Mucosa of descending colon (tissue), 3 donors: ENCODE results near the gene ANKS1B. TPM values are rescaled to one million over a fixed set of nuclear protein-coding genes. Genes with fewer than 3 reads are reported as not detected.

Experiments
- ATAC-seq: fragments of 200-7000 bp; cut with Tn5 transposase; one replicate; pipeline ENCODE4 v1.9.1; 2020; ENCODE audit warnings: mild to moderate bottlenecking, moderate library complexity
- DNase-seq, 3 donors: peaks; one replicate each; pipeline ENCODE4 v3.0.0-alpha.2; 2020
- H3K36me3 ChIP-seq: fragments of 200-600 bp; one replicate; pipeline ENCODE4 v1.8.0; 2021; ENCODE audit warnings: low read depth, mild to moderate bottlenecking
- H3K4me1 ChIP-seq: fragments of 200-600 bp; one replicate; pipeline ENCODE4 v1.8.0; 2021; ENCODE audit warnings: low read depth, mild to moderate bottlenecking
- H3K4me3 ChIP-seq: fragments of 200-600 bp; one replicate; pipeline ENCODE4 v1.8.0; 2021; ENCODE audit warnings: mild to moderate bottlenecking
- H3K9me3 ChIP-seq: fragments of 200-600 bp; one replicate; pipeline ENCODE4 v1.8.0; 2021; ENCODE audit warnings: mild to moderate bottlenecking
- intact Hi-C, 2 donors: fragments of 100-400 bp; cut with DNase I in 1 of 2; cut with micrococcal nuclease in 1 of 2; formaldehyde crosslinking; loops; one replicate each; pipeline versions ENCODE4 v1.11.0 to v1.11.1; 2022; cut with DNase I, micrococcal nuclease
- total RNA-seq, 3 donors: library from RNA; stranded (reverse); fragmentation: NEBNext Ultra II Directional in 2 of 3; extraction: Animal tissue kit (Norgen Biotek cat#: 25700) in 2 of 3; gene quantifications; one replicate each; pipeline versions ENCODE4 v1.2.1 to v1.2.4, GENCODE V29; 2021 to 2023
- TF ChIP-seq, protein P1 (sequence below): fragments of 200-600 bp; IDR thresholded peaks from one replicate; pipeline ENCODE4 v1.8.0; 2022; ENCODE audit warnings: antibody characterized with exemption, mild to moderate bottlenecking
- donor health status: DM: no; HTN: no; CAD: no; lungs with moderate emphysema.
- donor health status: DM: no; HTN: no; CAD: no.
- donor health status: DM: no; HTN: yes; CAD: no.

ANKS1B gene
- total RNA-seq, 3 donors from 2014 or later, result 1.1 to 22.2 (median 2.3) TPM

DNA sequence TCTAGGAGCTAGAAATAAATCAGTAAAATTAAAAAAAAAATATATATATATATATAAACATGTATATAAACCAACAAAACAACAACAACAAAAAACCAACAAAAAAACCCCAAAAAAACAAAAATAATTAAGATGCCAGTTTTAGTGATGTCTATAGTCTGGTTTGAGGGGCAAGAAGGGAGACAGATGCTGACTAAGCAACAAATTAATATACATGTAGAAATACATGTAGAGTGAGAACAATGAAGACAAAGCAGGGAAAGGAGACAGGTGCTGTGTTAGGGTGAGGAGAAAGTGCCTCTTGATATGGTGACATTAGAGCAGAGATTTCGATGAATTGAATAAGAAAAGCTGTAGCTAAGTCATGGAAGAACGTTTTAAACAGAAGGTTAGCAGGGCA lies 861.8 kb downstream of the ANKS1B start:
- no peak for ATAC-seq
- TF ChIP-seq, protein P1, sequence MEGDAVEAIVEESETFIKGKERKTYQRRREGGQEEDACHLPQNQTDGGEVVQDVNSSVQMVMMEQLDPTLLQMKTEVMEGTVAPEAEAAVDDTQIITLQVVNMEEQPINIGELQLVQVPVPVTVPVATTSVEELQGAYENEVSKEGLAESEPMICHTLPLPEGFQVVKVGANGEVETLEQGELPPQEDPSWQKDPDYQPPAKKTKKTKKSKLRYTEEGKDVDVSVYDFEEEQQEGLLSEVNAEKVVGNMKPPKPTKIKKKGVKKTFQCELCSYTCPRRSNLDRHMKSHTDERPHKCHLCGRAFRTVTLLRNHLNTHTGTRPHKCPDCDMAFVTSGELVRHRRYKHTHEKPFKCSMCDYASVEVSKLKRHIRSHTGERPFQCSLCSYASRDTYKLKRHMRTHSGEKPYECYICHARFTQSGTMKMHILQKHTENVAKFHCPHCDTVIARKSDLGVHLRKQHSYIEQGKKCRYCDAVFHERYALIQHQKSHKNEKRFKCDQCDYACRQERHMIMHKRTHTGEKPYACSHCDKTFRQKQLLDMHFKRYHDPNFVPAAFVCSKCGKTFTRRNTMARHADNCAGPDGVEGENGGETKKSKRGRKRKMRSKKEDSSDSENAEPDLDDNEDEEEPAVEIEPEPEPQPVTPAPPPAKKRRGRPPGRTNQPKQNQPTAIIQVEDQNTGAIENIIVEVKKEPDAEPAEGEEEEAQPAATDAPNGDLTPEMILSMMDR, result no peak
- intact Hi-C loops, result no loop called here

DNA sequence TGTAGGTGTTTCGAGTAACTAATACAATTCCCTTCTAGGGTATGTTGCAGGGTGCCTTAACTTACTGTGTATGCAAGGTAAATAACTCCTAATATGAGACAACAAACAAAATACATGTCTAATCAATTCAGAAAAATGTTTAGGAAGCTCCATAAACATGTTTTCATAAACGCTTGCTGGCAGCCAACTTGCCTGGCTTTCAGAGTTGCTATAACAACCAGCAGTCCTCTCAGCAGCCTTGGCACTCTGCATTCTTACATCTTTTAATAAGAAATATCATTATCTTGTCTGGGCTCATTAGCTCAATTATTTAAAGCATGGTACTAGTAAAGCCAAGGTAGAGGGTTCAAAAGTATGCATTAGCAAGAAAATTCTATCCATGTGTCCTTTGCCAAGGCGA lies 862.2 kb downstream of the ANKS1B start:
- TF ChIP-seq, protein P1, result no peak
- intact Hi-C loops, result no loop called here
- Histone ChIP-seq H3K4me3 (no peak overlapping the region), H3K4me1 (no peaks in the 10 kb centered on the region), H3K36me3 (no peaks in the 10 kb centered on the region), H3K9me3 (no peaks in the 10 kb centered on the region)
- DNase-seq (no peak), ATAC-seq (no peak)

More for the DNA sequence above, 861.8 kb downstream of the ANKS1B start:
- H3K4me1 ChIP-seq, result no peaks in the 10 kb centered on the region
- no peak for DNase-seq
- no peaks in the 10 kb centered on the region for H3K36me3 ChIP-seq
- no peak overlapping the region for H3K4me3 ChIP-seq
- H3K9me3 ChIP-seq, result no peaks in the 10 kb centered on the region

DNA sequence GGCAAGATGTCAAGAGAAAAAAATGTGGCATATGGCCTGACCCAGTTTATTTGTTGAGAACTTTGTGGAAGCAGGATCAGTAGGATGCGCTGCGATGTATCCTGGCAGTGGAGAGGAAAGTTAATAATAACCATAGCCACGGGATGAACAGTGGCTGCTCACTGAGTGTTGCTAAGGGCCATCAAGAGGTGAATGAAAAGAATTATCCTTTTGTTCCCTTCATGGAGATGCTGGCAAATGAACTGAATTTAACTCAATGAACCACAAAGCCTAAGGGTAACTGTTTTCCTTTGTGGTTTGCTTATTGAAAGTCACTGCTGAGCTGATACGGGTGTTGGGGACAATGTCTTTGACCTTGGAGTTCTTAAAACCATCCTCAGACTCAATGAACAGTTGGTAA lies 863.2 kb downstream of the ANKS1B start:
- no peak overlapping the region for H3K4me3 ChIP-seq
- no peaks in the 10 kb centered on the region for H3K36me3 ChIP-seq
- no peaks in the 10 kb centered on the region for H3K4me1 ChIP-seq
- TF ChIP-seq, protein P1, result no peak
- no peaks in the 10 kb centered on the region for H3K9me3 ChIP-seq
- no peak for DNase-seq
- intact Hi-C loops, result no loop called here
- no peak for ATAC-seq

DNA sequence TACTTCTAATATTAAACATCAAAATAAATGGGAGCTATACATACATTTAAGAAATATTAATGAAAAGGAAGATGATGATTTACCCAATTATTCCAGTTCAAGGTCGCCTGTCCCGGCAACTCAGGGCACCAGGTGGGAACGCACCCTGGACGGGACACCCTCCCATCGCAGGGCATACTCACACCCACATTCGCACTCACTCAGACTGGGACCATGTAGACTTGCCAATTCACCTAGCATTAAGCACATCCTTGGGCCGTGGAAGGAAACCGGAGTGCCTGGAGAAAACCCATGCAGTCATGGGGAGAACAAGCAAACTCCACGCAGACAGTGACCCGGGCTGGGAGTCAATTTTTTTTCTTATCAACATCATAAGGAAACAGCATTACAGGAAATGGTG lies 864.8 kb downstream of the ANKS1B start:
- Histone ChIP-seq H3K4me3 (no peak overlapping the region), H3K4me1 (no peaks in the 10 kb centered on the region), H3K36me3 (no peaks in the 10 kb centered on the region), H3K9me3 (no peaks in the 10 kb centered on the region)
- DNase-seq (no peak), ATAC-seq (no peak)
- intact Hi-C loops, result no loop called here
- TF ChIP-seq, protein P1, result no peak

DNA sequence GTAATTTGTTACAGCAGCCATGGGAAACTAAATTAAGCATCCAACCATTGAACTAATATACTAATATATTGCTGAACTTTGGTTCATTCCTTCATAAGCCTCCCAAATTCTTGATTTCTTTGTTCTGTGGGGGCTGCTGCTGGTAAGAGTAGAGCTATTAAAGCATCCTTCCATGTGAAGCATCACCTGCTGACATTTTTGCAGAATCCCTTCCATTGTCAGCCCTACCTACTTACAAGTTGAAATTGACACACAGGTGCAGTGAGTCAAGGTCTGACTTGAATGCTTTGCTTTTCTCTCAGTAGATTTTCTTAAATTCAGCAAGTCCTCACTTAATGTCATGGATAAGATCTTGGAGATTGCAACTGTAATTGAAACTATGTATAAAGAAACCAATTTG lies 865.3 kb downstream of the ANKS1B start:
- TF ChIP-seq, protein P1, result no peak
- Histone ChIP-seq H3K4me1 (no peaks in the 10 kb centered on the region), H3K36me3 (no peaks in the 10 kb centered on the region), H3K9me3 (no peaks in the 10 kb centered on the region), H3K4me3 (no peak overlapping the region)
- intact Hi-C loops, result no loop called here
- DNase-seq (no peak), ATAC-seq (no peak)

DNA sequence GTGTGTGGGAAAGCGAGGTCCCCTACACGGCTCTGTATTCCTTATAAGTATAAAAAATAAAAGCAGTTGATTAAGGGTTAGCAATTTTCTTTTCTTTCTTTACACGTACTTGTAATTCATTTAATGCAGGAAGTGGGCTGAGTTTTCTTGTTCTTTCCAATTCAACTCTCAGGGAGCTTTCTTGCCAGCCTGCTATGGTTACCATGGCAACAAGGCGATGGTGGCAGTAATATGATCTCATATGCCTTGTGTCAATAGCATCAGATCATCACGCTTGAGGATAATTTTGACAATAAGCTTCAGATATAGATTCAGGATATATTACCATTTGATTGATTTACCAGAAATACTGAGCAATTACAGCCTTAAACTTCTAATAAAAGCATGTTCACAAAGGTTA lies 873.1 kb downstream of the ANKS1B start:
- DNase-seq, result no peak
- TF ChIP-seq, protein P1, result no peak
- ATAC-seq, result no peak

More for the DNA sequence above, 873.1 kb downstream of the ANKS1B start:
- Histone ChIP-seq H3K36me3 (no peaks in the 10 kb centered on the region), H3K4me3 (no peak overlapping the region), H3K4me1 (no peaks in the 10 kb centered on the region), H3K9me3 (no peaks in the 10 kb centered on the region)
- intact Hi-C loops, result no loop called here
